HepG2 (cell line): ENCODE results near the gene RIOK3. TPM values are rescaled to one million over a fixed set of nuclear protein-coding genes. Genes with fewer than 3 reads are reported as not detected.

Experiments
- ATF2 ChIP-seq: sonication (generic); formaldehyde crosslinking; IDR thresholded peaks from 2 replicates; pipeline ENCODE4 v1.4.0; 2020; ENCODE audit warnings: missing genetic modification reagents
- GATAD2A ChIP-seq: IDR thresholded peaks from 2 replicates; pipeline ENCODE4 v1.6.1; 2016
- GPBP1L1 ChIP-seq: sonication (generic); formaldehyde crosslinking; IDR thresholded peaks from 2 replicates; pipeline ENCODE4 v1.5.0; 2020; ENCODE audit warnings: mild to moderate bottlenecking, missing genetic modification reagents
- HNF1A ChIP-seq, 2 experiments: sonication (generic) in 1 of 2; formaldehyde crosslinking in 1 of 2; IDR thresholded peaks; 2 replicates each; pipeline versions ENCODE4 v1.4.0 to v1.6.1; 2016 to 2020; ENCODE audit warnings: borderline replicate concordance in 1 of 2, low read depth in 1 of 2, mild to moderate bottlenecking in 1 of 2, missing genetic modification reagents in 1 of 2
- MED1 ChIP-seq: sonication (generic); formaldehyde crosslinking; IDR thresholded peaks from 2 replicates; pipeline ENCODE4 v1.4.0; 2020; ENCODE audit warnings: missing genetic modification reagents
- ZNF280D ChIP-seq: sonication (generic); formaldehyde crosslinking; IDR thresholded peaks from 2 replicates; pipeline ENCODE4 v1.5.1; 2020; ENCODE audit warnings: mild to moderate bottlenecking, missing genetic modification reagents
- ZNF44 ChIP-seq: sonication (generic); formaldehyde crosslinking; IDR thresholded peaks from 2 replicates; pipeline ENCODE4 v1.5.1; 2020; ENCODE audit warnings: mild to moderate bottlenecking, missing genetic modification reagents
- polyA plus RNA-seq, 8 experiments: library from polyadenylated mRNA; depleted of rRNA in 3 of 8; stranded (reverse) in 7 of 8; unstranded in 1 of 8; fragments of >200 nt; fragmentation: Illumina TruSeq in 4 of 8; extraction: Trizol in 4 of 8; gene quantifications; 2 replicates each; pipeline versions ENCODE4 v1.2.1 to v1.2.3, GENCODE V29; 2011 to 2016; ENCODE audit warnings: low read depth in 4 of 8, missing spikeins in 1 of 8, mixed read lengths in 1 of 8; ENCODE audit not compliant: insufficient read depth in 1 of 8
- total RNA-seq, 5 experiments: library from RNA; depleted of rRNA; stranded (reverse); fragments of >200 nt; fragmentation: Illumina TruSeq; extraction: Trizol; gene quantifications; 2 replicates each; pipeline ENCODE4 v1.2.3, GENCODE V29; 2016; ENCODE audit warnings: low read depth in 1 of 5
- TF ChIP-seq, protein P1 (sequence below): sonication (generic); formaldehyde crosslinking; IDR thresholded peaks from 2 replicates; pipeline ENCODE4 v1.5.0; 2020; ENCODE audit warnings: mild to moderate bottlenecking, missing genetic modification reagents
- TF ChIP-seq, protein P2 (sequence below): IDR thresholded peaks from 2 replicates; pipeline ENCODE4 v1.6.1; 2016; ENCODE audit warnings: missing compliant biosample characterization, missing genetic modification reagents, borderline replicate concordance

RIOK3 gene
- total and polyA plus RNA-seq, 2 of the 13 experiments (the other 11 are each of a cell fraction or from before 2014, with no cell fraction given): 26.7 to 36.0 TPM

- TF ChIP-seq, protein P1, sequence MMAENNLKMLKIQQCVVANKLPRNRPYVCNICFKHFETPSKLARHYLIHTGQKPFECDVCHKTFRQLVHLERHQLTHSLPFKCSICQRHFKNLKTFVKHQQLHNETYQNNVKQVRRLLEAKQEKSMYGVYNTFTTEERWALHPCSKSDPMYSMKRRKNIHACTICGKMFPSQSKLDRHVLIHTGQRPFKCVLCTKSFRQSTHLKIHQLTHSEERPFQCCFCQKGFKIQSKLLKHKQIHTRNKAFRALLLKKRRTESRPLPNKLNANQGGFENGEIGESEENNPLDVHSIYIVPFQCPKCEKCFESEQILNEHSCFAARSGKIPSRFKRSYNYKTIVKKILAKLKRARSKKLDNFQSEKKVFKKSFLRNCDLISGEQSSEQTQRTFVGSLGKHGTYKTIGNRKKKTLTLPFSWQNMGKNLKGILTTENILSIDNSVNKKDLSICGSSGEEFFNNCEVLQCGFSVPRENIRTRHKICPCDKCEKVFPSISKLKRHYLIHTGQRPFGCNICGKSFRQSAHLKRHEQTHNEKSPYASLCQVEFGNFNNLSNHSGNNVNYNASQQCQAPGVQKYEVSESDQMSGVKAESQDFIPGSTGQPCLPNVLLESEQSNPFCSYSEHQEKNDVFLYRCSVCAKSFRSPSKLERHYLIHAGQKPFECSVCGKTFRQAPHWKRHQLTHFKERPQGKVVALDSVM: no peak
- no peak for TF ChIP-seq ZNF44
- TF ChIP-seq GPBP1L1 (CRISPR knock-in tag): no peak
- TF ChIP-seq, protein P2, sequence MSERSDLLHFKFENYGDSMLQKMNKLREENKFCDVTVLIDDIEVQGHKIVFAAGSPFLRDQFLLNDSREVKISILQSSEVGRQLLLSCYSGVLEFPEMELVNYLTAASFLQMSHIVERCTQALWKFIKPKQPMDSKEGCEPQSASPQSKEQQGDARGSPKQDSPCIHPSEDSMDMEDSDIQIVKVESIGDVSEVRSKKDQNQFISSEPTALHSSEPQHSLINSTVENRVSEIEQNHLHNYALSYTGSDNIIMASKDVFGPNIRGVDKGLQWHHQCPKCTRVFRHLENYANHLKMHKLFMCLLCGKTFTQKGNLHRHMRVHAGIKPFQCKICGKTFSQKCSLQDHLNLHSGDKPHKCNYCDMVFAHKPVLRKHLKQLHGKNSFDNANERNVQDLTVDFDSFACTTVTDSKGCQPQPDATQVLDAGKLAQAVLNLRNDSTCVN (CRISPR knock-in tag): no peak
- peak; percentile 41; the same call in 1 of the 2 replicates for TF ChIP-seq GATAD2A (CRISPR knock-in tag)
- TF ChIP-seq MED1: peak; percentile 43; the same call in 1 of the 2 replicates
- no peak for TF ChIP-seq HNF1A (IDR thresholded peaks at IDR 0.05; ENCODE audit: low read depth)
- no peak for TF ChIP-seq HNF1A (CRISPR knock-in tag; IDR thresholded peaks at IDR 0.05; ENCODE audit: borderline replicate concordance)
- TF ChIP-seq ATF2 (CRISPR knock-in tag): no peak
- no peak for TF ChIP-seq ZNF280D (CRISPR knock-in tag)
Observed at GRCh38 chr18:23460285-23461273, 7.5 kb downstream of the RIOK3 start (continued).
